ENCODE data around the gene IQCM.
"Not testable (repeated sequence)": the region's sequence is repeated elsewhere in the genome, so short reads cannot be mapped to it uniquely, and the experiment has no call there.

Gene IQCM

DNA sequence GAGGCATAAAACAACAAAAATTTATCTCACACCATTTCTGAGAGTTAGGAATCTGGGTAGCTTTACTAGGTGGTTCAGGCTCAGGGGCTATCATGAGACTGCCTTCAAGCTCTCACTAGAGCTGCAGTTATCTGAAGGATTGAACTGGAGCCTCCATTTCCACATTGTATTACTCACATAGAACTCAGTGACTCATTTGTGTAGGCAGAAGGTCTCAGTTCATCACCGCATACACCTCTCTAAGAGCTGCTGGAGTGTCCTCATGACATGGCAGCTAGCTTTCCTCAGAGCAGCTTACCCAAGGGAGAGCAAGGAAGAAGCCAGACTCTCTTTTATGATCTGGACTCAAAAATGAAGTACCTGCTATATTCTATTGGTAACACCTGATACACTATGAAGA, 389.2 kb downstream of the IQCM start:
- DNase-seq, result no peak

DNA sequence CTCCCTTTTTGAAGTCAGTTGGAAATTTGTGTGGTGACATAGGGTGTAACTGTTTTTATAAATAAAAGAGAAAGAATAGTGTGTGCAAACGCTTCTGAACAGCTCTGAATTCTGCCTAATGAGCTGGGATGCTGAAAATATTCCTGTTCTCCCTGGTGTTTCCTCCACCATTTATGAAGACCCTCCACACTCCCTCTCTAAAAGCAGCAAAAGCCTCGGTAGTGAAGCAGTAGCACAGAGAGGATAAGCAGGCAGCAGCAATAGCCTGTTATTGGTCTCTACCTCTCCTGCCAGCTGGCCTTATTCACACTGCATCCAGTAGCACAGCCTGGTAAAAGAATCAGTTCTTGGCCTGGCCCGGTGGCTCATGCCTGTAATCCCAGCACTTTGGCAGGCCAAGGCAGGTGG, 406.1 kb downstream of the IQCM start:
- DNase-seq, result no peak

DNA sequence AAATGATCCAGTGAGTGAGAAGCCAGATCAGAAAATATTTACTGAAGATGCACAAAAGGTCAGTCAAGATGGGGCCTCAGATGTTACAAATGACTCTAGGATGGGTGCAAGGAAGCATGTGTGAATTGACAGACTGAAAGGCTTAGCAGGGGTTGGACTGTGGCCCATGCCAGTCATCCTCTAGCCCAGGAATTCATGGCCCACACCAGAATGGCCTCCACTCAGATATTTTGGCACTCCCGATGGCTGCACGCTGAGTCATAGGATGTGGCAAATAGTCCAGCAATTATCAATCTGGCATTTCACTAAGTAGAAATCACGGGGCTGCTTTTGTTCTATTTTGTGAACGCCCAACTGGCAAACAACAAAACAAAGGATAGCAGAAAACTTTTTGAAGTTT, 406.5 kb downstream of the IQCM start:
- DNase-seq, result no peak

DNA sequence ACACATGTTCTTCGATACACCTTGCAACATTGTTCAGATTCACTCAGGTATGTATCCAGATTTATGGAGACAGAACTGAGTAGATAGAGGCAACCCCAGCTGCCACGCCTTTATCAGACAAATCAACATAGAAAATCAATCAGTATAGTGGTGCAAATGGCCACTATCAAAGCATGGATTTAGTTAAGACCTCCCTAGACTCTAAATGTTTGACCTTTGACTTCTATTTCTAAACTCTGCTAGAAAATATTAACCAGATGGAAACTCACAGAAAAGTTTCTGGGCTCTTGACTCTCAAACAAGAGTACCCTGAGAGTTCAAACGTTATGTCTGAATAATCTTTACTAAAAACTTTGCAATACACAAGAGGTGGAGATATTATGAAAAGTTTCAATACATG, 411.5 kb downstream of the IQCM start:
- no peak for DNase-seq

DNA sequence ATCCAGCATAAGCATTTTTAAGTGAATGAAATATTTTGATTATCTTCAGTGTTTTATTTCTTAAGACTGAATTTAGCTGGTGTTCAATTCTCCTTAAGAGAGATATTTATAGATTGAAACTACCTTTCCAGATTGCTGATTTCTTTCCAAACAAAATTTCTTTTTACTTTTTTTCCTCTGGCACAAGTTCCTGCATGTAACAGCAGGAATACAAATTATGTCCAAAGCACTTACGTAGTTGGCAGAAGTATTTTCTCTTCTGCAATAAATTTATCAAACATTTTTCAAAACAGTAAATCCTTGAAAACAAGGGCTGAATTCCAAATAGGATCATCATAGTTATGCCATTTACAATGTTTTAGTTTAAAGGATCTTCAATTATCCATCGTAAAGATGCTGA, 412.6 kb downstream of the IQCM start:
- DNase-seq, result no peak

DNA sequence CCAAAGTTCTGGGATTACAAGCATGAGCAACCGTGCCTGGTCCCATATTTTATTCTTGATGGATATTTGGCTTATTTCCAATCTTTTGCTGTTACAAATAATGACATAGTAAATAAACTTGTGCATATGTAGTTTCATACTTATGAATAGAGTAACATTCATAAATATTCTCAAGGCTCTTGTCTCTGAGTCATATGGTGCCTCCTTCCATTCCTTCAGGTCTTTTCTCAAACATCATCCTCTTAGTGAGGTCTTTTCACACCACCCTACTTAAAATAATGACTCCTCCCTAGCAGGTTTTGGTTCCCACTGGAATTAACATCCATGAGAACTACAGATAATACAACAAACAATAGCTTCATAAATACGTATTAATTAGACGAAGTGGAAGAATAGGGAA, 416.6 kb downstream of the IQCM start:
- no peak for DNase-seq

DNA sequence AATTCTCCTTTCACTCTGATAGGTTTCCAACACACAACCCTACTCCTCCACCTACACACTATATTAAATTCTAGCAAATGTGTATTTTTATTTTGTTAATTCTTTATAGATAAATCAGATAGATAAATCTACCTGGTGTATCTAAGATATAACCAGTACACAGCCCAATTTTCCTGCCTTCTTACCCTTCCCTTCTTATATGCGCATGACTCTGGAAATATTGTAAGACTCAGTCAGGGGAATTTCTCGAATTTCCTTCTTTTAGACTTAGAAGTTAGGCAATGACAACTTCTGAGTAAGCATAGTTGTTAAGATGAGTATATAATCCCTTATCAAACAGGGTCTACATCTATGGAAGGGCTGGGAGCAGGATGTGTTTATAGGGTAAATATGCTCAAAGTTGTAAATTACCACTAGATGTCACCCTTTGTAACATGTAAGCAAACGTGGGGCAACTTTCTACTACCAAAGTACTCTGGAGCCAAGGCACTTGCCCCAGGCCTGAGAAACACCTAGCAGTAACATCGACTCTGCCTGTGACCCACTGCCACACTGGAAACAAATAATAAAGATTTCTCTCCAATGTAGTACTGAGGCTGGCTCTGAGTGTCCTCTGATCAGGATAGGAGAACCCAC, 444.7 kb downstream of the IQCM start:
- peak; percentile 42 to 64 for DNase-seq

DNA sequence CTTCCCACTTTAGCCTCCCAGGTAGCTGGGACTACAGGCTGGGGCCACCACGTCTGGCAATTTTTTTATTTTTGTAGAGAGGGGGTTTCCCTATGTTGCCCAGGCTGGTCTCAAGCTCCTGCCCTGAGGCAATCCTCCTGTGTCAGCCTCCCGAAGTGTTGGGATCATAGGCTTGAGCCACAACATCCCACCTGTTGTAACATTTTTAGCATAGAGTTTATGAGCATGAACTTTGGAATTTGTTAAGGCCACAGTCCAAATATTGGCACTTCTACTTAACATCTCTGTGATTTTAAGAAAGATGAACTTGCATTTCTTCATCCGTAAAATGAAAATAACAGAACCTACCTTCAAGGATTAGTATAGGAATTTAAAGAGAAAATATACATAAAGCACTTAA, 445.6 kb downstream of the IQCM start:
- DNase-seq, result no peak

DNA sequence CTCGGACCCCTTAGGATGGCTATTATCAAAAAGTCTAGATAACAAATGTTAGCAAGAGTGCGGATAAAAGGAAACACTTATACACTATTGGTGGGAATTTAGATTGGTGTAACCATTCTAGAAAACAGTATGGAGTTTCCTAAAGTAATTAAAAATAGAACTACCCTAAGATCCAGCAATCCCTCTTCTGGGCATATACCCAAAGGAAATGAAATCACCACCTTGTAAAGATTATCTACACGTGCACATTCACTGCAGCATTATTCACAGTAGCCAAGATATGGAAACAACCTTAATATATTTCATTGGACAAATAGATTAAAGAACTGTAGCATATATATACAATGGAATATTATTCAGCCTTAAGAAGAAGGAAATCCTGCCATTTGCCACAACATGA, 462.4 kb downstream of the IQCM start:
- no peak for DNase-seq

DNA sequence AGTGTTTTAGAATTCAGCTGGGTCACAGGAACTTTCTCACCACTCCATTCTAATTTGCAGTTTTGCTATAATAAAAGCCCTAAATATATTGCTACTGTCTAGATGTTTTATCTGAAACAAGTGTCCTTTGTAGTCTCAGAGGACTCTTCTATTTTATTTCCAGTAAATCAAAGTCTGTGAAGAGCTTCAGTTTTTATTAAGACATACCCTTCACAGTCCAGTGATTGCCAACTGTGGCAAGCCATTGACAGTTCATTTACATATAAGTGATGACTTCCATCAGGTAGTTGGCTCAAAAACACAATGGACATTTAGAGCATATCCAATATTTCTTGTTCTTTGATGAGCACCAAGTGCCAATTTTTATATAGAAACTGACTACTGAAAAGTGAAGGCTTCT, 466.1 kb downstream of the IQCM start:
- no peak for DNase-seq

DNA sequence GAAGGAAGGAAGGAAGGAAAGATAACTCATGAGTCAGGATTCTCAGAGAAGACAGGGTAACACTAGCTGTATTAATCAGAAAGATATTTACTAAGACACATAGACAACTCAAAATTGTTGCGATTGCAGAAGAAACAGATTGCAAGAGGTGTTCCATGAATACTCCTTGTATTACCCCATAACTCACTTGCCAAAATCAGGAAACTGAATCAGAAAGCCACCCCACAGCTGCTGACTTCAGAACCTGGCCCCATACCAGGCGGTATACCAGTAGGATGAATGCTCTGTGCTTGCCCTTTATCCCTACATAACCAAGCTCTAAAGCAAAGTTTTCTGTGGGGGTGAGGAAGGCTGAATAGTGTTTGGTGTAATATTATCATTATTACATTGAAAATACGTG, 468.5 kb downstream of the IQCM start:
- DNase-seq, result no peak

DNA sequence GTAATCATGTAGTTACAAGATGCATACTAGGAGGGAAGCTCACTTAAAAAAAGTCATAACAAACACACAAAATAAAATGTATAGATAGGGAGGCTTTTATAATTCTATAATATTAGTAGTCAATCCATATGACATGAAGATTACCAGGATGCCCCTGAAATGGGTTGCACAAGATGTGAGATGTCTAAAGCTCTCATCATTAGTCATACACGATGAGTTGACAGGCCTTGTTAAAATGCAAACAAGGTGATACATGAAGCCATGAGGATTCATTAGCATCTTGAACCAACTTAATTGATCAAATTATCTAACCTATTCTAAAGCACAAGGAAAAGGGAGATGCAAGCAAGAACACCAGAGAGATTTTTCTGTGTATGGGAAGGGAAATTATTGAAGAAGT, 470.2 kb downstream of the IQCM start:
- no peak for DNase-seq

DNA sequence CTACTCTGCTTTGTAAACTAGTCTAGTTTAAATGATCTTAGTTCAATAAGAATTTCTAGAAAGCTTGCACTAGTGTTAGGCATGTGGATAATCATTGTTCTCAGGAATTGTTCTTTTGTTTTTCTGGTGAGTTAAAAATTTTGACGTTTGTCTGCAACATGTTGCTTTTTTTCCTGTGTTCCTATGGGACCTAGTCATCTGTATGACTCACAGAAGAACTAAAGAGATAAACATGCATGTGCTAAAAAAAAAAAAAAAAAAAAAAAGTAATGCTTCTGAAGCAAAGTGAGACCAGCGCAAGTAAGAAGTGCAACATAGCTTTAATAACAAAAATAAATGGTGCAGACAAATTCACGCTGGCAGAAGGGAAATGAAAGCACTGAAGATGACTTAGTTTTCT, 471.2 kb downstream of the IQCM start:
- no peak for DNase-seq

DNA sequence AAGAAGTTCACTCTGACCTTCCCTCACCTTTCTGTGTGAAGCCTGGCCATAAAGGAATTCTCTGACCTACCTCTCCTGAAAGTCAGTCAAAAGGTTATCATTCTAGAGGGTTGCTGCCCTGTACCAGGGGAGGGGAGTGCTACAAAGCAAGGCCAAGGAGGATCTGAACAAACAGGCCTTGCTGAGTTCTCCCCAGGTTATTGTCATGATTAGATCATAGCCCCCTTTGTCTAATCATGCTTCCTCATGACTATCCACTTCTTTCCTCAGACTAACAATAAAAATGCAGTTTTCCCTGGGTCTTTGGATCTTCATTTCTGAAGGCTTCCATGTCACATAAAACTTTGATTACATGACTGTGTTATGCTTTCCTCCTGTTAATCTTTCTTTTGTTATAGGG, 472.0 kb downstream of the IQCM start:
- no peak for DNase-seq

DNA sequence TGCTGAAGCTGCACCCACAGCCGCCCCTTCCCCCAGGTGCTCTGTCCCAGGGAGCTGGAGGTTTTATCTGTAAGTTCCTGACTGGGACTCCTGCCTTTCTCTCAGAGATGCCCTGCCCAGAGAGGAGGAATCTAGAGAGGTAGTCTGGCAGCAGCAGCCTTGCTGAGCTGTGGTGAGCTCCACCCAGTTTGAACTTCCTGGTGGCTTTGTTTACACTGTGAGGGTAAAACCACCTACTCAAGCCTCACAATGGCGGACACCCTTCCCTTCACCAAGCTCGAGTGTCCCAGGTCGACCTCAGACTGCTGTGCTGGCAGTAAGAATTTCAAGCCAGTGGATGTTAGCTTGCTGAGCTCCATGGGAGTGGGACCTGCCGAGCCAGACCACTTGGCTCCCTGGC, 474.5 kb downstream of the IQCM start:
- DNase-seq, result not testable (repeated sequence)

DNA sequence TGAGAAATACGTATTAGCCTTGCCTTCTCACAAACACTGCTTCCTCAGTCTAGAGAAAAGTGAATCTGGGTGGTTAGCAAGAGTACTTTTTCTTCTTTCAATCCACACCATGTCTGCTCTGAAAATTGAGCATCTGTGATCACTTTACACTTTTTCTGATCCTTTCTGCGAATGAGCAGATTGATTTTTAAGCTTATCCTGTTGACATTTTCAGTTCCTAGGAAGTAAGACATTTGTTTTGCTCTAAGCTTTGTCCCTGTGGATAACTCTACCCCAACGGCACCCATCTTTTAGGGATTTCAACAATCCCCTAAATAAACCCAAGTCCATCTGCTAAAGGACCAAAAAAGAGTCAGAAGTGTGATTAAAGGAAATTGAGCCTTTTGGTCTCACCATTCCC, 487.5 kb downstream of the IQCM start:
- no peak for DNase-seq

DNA sequence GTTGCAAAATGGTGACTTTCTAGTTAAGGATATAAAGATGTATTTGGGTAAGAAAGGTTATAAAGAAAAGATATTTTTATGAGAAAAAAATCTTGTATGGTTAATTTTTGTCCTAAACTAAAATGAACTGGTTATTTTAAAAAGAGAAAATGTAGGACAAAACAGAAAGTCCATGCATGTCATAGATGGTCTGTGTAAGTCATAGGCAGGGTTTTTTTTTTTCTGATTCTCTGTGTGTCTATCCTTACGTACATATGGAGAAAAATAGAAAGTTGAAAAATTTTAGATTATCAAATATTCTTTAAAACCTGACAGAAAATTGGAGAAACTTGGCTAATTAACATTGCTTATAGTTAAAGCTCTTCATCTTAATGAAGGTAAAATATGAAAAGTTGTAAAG, 493.4 kb downstream of the IQCM start:
- DNase-seq, result no peak

DNA sequence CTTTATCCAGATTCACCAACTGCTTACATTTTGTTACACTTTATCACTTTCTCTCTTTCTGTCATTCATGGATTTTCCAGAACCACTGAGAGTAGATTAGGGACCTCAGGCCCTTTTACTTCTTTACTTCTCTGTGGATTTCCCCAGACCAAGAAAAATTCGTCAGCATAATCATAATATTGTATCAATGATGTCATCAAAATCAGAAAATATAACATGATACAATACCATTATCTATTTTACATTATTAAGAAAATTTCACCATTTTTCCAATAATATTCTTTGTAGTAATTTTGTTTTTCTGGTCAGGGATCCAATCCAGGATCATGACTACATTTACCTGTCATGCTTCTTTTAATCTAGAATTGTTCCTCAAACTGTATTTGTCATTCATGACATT, 494.2 kb downstream of the IQCM start:
- no peak for DNase-seq

DNA sequence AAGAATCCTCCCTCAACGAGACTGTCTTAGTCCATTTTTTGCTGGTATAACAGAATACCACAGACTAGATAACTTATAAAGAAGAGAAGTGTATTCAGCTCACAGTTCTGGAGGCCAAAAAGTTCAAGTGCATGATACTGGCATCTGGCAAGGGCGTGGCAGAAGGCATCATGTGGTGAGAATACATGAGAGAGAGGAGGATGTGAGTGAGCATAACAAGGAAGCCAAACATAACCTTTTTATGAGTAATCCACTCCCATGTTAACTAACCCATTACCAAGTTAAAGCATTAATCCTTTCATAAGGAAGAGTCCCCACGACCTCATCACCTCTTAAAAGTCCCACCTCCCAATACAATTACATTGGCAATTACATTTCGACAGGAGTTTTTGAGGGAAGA, 504.6 kb downstream of the IQCM start:
- DNase-seq, result no peak

DNA sequence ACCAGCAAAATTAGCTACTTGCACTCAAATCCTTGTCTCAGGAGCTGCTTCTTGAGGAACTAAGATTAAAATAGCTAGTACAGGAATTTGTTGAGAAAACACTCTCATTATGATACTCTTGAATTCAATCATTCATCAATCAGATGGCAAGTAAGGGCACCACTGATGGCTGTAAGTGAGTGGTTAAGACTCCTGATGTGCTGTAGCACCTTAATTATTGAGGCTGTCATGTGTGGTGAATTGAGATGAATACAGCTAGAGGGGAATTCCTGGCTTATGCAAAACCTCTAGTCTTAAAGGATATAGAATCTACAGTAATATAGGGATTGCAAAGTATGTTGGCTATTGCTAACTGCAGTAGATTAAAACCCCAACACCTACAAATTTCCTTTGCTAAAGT, 509.1 kb downstream of the IQCM start:
- no peak for DNase-seq
